Measurements from ENCODE around the gene NRIP1.

- TF ChIP-seq POLR2A (IDR thresholded peaks at IDR 0.05): peak in 1 of 3 donors; percentile 86
- no peak for TF ChIP-seq CTCF (IDR thresholded peaks at IDR 0.05 in 8 of 11, conservative IDR thresholded peaks at IDR 0.05 in 3 of 11)
These were observed 757 bp upstream of the NRIP1 start for GRCh38 chr21:15065392-15066122.

Measured in spleen (tissue), 7 donors.